ENCODE data around the gene PIAS4. TPM values are rescaled to one million over a fixed set of nuclear protein-coding genes. Genes with fewer than 3 reads are reported as not detected.

The PIAS4 gene
- total and polyA plus RNA-seq, 9 of the 15 experiments (the other 6 are each of a cell fraction or from before 2014, with no cell fraction given) = 0.27 to 34.9 (median 14.4) TPM

- TF ChIP-seq, protein P1, sequence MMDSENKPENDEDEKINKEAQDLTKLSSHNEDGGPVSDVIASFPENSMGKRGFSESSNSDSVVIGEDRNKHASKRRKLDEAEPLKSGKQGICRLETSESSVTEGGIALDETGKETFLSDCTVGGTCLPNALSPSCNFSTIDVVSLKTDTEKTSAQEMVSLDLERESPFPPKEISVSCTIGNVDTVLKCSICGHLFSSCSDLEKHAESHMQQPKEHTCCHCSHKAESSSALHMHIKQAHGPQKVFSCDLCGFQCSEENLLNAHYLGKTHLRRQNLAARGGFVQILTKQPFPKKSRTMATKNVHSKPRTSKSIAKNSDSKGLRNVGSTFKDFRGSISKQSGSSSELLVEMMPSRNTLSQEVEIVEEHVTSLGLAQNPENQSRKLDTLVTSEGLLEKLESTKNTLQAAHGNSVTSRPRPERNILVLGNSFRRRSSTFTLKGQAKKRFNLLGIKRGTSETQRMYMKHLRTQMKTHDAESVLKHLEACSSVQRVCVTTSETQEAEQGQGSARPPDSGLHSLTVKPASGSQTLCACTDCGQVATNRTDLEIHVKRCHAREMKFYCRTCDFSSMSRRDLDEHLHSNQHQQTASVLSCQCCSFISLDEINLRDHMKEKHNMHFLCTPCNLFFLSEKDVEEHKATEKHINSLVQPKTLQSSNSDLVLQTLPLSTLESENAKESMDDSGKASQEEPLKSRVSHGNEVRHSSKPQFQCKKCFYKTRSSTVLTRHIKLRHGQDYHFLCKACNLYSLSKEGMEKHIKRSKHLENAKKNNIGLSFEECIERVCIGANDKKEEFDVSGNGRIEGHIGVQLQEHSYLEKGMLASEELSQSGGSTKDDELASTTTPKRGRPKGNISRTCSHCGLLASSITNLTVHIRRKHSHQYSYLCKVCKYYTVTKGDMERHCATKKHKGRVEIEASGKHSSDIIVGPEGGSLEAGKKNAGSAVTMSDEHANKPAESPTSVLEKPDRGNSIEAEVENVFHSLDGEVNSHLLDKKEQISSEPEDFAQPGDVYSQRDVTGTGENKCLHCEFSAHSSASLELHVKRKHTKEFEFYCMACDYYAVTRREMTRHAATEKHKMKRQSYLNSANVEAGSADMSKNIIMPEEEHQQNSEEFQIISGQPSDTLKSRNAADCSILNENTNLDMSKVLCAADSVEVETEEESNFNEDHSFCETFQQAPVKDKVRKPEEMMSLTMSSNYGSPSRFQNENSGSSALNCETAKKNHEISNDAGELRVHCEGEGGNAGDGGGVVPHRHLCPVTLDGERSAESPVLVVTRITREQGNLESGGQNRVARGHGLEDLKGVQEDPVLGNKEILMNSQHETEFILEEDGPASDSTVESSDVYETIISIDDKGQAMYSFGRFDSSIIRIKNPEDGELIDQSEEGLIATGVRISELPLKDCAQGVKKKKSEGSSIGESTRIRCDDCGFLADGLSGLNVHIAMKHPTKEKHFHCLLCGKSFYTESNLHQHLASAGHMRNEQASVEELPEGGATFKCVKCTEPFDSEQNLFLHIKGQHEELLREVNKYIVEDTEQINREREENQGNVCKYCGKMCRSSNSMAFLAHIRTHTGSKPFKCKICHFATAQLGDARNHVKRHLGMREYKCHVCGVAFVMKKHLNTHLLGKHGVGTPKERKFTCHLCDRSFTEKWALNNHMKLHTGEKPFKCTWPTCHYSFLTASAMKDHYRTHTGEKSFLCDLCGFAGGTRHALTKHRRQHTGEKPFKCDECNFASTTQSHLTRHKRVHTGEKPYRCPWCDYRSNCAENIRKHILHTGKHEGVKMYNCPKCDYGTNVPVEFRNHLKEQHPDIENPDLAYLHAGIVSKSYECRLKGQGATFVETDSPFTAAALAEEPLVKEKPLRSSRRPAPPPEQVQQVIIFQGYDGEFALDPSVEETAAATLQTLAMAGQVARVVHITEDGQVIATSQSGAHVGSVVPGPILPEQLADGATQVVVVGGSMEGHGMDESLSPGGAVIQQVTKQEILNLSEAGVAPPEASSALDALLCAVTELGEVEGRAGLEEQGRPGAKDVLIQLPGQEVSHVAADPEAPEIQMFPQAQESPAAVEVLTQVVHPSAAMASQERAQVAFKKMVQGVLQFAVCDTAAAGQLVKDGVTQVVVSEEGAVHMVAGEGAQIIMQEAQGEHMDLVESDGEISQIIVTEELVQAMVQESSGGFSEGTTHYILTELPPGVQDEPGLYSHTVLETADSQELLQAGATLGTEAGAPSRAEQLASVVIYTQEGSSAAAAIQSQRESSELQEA (IDR thresholded peaks at IDR 0.05; ENCODE audit: low read depth) = no peak
- peak; percentile 26; the same call in 1 of the 2 replicates for TF ChIP-seq ATF1 (CRISPR knock-in tag; IDR thresholded peaks at IDR 0.05)
- no peak for TF ChIP-seq ATF1 (tag; IDR thresholded peaks at IDR 0.05)
- TF ChIP-seq SIN3A (IDR thresholded peaks at IDR 0.05; ENCODE audit: borderline replicate concordance in 2 of 2, control insufficient read depth in 1 of 2, low read depth in 2 of 2, low read length in 2 of 2) = peak in 1 of 2 experiments; percentile 47; a peak in 1 of 4 replicates
- peak; percentile 72 for TF ChIP-seq NFIC (IDR thresholded peaks at IDR 0.05)
- TF ChIP-seq, protein P2, sequence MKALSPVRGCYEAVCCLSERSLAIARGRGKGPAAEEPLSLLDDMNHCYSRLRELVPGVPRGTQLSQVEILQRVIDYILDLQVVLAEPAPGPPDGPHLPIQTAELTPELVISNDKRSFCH (CRISPR knock-in tag; IDR thresholded peaks at IDR 0.05) = no peak
- TF ChIP-seq, protein P2 (tag; IDR thresholded peaks at IDR 0.05) = no peak
- no peak for TF ChIP-seq ZEB2 (IDR thresholded peaks at IDR 0.05)
- no peak for TF ChIP-seq ZBED1 (IDR thresholded peaks at IDR 0.05)
- TF ChIP-seq, protein P3, sequence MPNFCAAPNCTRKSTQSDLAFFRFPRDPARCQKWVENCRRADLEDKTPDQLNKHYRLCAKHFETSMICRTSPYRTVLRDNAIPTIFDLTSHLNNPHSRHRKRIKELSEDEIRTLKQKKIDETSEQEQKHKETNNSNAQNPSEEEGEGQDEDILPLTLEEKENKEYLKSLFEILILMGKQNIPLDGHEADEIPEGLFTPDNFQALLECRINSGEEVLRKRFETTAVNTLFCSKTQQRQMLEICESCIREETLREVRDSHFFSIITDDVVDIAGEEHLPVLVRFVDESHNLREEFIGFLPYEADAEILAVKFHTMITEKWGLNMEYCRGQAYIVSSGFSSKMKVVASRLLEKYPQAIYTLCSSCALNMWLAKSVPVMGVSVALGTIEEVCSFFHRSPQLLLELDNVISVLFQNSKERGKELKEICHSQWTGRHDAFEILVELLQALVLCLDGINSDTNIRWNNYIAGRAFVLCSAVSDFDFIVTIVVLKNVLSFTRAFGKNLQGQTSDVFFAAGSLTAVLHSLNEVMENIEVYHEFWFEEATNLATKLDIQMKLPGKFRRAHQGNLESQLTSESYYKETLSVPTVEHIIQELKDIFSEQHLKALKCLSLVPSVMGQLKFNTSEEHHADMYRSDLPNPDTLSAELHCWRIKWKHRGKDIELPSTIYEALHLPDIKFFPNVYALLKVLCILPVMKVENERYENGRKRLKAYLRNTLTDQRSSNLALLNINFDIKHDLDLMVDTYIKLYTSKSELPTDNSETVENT (CRISPR knock-in tag; IDR thresholded peaks at IDR 0.05) = 0 out of 2 replicates have a peak, but pooled peaks have one; percentile 72
- peak in 1 of 3 experiments; percentile 41; a peak in 2 of 6 replicates for TF ChIP-seq ZBTB11 (CRISPR knock-in tag; IDR thresholded peaks at IDR 0.05)
Observed at GRCh38 chr19:4066682-4067395, 59.3 kb downstream of the PIAS4 start, which contains the start of gene ZBTB7A (continued).
